GM12873 (cell line): ENCODE data around the gene DMD.

Source experiments
- CTCF ChIP-seq: IDR thresholded peaks from 2 replicates; pipeline ENCODE4 v1.5.1; 2012; ENCODE audit warnings: low read depth, mild to moderate bottlenecking, moderate library complexity, low read length, control low read depth; ENCODE audit not compliant: insufficient read depth; ENCODE audit errors: missing control alignments

The DMD gene

GRCh38 chrX:31837445-31838049 lies 1373.8 kb downstream of the DMD start:
- no peak for TF ChIP-seq CTCF

GRCh38 chrX:31836479-31836878 lies 1374.9 kb downstream of the DMD start:
- no peak for TF ChIP-seq CTCF

GRCh38 chrX:31832263-31832662 lies 1379.1 kb downstream of the DMD start:
- no peak for TF ChIP-seq CTCF

- no peak for TF ChIP-seq CTCF
Measured at GRCh38 chrX:31820430-31821210, 1390.7 kb downstream of the DMD start.

- TF ChIP-seq CTCF, result no peak
Measured at GRCh38 chrX:31819455-31819854, 1391.9 kb downstream of the DMD start.

- no peak for TF ChIP-seq CTCF
Measured at GRCh38 chrX:31811106-31811505, 1400.2 kb downstream of the DMD start.

- TF ChIP-seq CTCF, result no peak
Measured at GRCh38 chrX:31808357-31808756, 1403.0 kb downstream of the DMD start.
